Islet of Langerhans (tissue), 1 donor: ENCODE measurements around the gene PAN3.
"Not testable (repeated sequence)": the region's sequence is repeated elsewhere in the genome, so short reads cannot be mapped to it uniquely, and the experiment has no call there.

Experiments
- FAIRE-seq: peaks from one replicate; lab custom pipeline; 2011; peaks lifted over from hg19 to GRCh38; lab: Jason Lieb, UNC

PAN3 gene

DNA sequence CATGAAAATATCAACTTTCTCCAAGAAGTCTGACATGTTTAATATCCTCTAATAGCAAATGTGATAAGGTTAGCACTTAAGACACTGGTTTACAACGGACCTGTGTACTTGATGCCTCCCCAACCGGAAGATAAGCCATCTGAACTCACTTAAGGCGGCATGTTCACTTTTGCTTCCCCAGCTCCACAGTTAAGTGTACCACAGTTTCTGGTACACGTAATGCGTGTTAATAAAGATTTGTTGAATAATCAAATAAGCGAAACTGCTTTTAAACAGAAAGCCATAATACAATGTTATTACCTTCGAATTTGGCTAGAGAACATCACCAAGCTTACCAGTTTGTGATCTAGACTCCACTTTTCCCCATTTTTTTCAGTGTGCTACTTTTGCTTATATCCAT is 1.4 kb upstream of the PAN3 start:
- FAIRE-seq: no peak

GRCh38 chr13:28137596-28137995 is 749 bp upstream of the PAN3 start:
- no peak for FAIRE-seq

DNA sequence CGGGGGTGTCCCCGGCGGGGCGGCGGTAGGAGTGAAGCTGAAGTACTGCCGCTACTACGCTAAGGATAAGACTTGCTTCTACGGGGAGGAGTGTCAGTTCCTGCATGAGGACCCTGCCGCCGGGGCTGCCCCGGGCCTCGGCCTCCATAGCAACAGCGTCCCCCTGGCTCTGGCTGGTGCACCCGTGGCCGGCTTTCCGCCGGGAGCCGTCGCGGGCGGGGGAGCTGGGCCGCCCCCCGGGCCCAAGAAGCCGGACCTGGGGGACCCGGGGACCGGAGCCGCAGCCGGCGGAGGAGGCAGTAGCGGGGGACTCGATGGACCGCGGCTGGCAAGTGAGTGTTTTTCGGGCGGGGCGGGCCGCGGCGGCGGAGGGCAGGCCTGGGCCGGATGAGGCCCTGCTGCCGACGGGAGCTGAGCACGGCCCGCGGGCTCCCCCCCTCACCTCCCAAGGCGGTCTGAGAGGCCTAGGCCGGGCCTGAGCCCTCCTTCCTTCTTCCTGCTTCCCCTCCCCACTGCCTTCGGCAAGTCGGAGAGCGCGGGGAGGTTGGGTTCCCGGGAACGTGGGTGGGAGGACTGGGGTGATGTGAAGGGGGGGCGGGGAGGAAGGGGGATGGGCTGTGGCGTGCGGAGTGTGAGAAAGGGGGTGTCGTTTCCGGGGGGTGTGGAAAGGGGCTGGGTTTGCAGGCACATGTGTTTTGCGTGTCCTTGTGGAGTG is 568 bp downstream of the PAN3 start:
- no peak for FAIRE-seq

- no peak for FAIRE-seq
Observed at GRCh38 chr13:28140433-28141125, 2.2 kb downstream of the PAN3 start.

DNA sequence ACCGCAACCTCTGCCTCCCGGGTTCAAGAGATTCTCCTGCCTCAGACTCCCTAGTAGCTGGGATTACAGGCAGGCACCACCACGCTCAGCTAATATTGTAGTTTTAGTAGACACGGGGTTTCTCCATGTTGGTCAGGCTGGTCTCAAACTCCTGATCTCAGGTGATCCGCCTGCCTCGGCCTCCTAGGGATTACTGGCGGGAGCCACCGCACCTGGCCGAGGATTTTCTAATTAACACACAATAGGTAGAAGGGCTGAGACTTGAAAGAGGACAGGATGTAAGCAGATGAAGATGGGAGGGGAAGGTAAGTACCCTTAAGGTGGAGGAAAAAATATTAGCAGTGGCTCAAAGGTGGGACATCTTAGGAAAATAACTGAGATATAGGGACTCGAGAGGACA is 3.2 kb downstream of the PAN3 start:
- not testable (repeated sequence) for FAIRE-seq

GRCh38 chr13:28145049-28145448 is 6.7 kb downstream of the PAN3 start:
- no peak for FAIRE-seq

- FAIRE-seq: no peak
Observed at GRCh38 chr13:28147495-28147894, 9.2 kb downstream of the PAN3 start.

DNA sequence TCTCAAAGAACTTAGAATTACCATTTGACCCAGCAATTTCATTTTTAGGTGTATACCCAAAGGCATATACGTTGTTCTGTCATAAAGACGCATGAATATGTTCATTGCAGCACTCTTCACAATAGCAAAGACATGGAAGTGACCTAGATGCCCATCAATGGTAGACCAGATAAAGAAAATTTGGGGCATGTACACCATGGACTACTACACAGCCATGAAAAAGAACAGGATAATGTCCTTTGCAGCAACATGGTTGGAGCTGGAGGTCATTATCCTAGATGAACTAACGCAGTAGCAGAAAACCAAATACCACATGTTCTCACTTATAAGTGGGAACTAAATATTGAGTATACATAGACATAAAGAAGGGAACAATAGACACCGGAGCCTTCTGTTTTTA is 20.7 kb downstream of the PAN3 start:
- FAIRE-seq: no peak

DNA sequence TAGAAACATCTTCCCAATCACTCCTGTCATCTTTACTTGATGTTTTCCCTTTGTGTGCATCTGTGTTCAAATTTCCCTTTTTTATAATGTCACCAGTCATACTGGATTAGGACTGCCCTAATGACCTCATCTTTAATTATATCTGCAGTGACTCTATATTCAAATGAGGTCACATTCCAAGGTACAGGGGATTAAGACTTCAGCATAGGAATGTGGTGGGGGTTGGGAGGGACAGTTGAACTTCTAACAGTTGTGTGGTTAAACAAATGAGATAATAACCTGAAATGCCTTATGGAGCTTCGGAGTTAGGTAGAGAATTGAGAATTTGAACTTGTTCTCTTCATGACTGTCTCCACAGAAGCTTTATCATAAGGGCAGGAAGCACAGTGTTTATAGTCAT is 23.0 kb downstream of the PAN3 start:
- no peak for FAIRE-seq

- FAIRE-seq: no peak
Observed at GRCh38 chr13:28163587-28163986, 25.2 kb downstream of the PAN3 start.

- FAIRE-seq: no peak
Observed at GRCh38 chr13:28166257-28166656, 27.9 kb downstream of the PAN3 start.

DNA sequence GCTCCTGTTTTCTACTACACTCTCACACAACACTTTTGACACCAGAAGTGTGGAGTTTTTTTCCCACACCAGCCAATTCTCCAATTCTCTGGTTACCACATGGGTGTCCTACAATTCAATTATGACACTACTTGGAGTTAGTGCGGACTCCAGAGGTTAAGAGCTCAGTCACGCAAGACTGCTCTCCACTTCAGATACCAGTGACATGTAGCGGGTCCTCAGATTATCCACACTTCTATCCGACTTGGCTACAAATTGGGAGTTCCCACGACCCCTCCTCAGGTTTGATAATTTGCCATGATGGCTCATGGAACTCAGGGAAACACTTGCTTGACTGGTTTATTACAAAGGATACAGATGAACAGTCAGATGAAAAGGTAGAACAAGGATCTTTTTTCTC is 32.9 kb downstream of the PAN3 start:
- FAIRE-seq: no peak

DNA sequence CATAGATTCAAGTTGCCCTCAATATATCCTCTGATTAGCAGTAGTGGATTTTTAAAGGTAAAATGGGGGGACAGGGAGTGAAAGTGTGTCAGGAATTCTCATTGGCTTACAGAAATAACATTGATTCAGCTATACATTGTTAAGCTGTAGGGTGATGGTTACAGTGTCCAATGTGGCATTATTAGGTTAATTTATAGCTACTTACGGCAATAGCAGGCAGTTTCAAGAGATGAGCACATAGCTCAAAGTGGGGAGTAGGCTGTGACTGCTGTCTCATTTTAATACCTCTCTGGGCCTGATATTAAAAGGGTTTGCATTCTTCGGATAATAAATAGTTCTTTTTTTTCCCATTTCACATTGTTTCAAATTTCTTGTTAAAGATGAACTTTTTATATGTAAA is 34.6 kb downstream of the PAN3 start:
- no peak for FAIRE-seq

DNA sequence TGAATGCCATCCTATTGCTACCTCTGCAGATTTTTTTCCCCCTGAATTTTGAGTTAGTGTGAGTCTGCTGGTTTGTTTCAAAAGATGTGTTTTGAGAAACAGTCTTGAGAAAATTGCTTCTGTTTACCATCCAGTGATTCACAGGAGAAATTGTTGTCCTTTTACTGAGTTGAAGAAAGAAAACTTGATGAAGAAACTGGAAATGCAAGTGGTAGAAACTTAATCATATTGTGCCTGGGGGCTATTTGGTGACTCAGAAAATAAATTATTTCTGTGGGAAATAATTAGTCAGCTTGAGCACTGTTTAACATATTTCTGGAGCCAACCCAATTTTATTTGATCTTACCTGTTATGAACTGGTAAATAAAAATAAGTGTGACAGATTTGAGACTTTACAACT is 35.4 kb downstream of the PAN3 start:
- no peak for FAIRE-seq

- FAIRE-seq: peak; percentile 24
Observed at GRCh38 chr13:28177327-28177726, 39.0 kb downstream of the PAN3 start.

DNA sequence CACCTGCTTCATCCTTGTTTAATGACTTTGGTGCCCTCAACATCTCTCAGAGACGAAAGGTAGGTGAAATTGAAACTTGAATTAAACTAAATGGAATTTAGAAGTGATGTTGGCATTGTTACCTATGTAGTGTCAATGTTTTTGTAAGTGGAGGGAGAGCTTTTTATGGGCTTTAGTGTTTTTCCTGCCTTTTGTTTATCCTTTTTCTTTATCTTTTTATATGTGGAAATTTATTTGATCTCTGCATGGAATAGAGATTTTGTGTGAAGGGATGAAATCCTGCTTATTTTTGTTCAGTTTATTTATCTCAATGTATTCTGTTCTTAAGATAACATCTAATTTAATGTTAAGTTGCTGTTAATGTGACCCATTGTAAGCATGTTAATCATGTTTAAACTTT is 39.5 kb downstream of the PAN3 start:
- FAIRE-seq: no peak

DNA sequence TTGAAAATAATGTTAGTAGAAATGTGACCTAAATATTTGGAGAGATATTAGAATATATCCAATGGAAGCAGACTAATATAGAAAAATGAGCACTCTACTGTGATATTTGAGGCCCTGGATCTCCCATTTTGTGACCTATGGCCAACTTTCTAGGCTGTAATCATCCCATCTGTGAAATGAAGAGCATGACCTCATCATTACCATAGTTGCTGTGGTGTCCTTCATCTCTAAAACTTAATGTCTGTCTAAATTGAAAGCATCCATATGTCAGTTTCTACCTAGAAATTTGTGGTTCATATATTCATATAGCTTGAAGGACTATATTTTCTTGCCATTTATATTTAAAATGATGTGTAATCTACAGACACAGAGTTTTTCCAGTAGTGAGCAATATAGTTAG is 41.6 kb downstream of the PAN3 start:
- no peak for FAIRE-seq

DNA sequence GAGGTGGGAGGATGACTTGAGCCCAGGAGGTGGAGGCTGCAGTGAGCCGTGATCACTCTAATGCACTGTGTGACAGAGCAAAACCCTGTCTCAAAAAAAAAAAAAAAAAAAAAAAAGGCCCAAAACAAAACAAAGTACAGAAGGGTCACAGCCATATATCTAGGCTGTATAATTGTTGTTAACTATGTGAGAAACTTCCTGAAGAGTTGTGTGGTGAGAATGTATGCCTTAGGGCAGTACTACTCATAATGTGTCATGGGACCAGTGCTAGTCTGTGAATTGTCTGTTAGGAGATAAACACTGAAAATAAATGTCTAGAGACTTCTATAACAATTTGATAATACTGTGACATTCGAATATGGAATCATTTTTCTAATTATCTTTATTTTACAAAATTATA is 43.1 kb downstream of the PAN3 start:
- FAIRE-seq: no peak

- FAIRE-seq: peak; percentile 33
Observed at GRCh38 chr13:28185256-28185655, 46.9 kb downstream of the PAN3 start.

- no peak for FAIRE-seq
Observed at GRCh38 chr13:28199089-28199488, 60.7 kb downstream of the PAN3 start.

DNA sequence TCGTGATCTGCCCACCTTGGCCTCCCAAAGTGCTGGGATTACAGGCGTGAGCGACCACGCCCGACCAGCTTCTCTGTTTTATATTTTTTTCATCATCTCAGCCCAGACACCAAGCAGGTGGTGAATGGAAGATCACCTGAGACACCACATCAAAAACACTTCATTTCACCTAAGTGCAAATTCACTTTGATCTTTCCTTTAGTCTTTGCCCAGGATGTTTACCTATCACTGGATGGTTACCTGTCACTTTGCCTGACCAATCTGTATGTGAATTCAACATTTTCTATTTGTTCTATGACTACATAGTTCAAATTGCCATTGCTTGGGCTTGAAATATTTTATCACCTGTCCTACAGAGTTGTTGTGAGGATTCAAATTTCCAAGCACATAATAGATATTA is 65.7 kb downstream of the PAN3 start:
- no peak for FAIRE-seq

DNA sequence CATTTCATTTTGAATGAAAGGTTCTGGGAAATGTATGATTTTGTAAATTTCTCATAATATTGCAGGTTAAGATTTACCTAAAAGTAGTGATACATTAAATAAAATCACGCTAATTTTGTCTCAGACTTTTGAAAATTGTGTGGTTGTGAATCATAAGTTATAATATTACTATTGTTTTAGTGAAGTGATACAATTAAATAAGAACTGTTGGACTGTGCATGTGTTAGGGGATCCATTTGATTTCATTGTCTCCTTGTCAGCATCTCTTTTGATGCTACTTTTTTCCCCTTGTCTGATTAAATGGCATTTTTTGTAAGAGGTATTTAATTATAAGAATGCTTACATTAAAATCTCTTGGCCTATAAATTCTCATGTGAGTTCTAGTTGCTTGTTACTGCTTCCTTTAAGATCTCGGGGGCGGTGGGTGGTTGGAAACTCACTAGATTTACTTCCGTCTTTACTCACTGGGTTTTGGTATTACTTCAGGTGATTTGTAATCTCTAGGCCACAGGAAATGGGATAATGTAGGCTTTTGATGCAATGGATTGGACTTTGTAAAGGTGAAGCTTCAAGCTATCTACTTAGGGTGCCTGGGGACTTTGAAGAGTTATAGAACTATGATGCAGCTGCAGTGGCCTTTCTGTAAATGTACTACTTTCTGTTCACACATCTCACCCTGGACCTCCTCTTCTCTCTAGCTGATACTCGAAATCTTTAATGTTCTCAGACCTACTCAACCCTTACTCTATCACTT is 66.5 kb downstream of the PAN3 start:
- FAIRE-seq: no peak

- peak; percentile 24 for FAIRE-seq
Observed at GRCh38 chr13:28218679-28219078, 80.3 kb downstream of the PAN3 start.
